ENCODE measurements around the gene NSFL1C.

DNA sequence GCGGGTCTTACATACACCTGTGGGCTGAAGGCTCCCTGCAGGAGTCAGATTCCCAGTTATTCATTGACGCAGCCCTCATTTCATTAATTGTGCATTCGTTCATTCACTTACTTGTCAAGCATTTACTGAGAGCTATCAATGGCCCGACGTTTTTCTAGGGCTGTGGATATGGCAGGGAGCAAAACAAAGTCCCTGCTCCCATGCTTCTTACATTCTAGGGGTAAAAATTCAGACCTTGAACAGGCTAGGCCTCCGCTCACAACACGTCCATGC, 369 bp upstream of the NSFL1C start:
- TF ChIP-seq, protein P1, sequence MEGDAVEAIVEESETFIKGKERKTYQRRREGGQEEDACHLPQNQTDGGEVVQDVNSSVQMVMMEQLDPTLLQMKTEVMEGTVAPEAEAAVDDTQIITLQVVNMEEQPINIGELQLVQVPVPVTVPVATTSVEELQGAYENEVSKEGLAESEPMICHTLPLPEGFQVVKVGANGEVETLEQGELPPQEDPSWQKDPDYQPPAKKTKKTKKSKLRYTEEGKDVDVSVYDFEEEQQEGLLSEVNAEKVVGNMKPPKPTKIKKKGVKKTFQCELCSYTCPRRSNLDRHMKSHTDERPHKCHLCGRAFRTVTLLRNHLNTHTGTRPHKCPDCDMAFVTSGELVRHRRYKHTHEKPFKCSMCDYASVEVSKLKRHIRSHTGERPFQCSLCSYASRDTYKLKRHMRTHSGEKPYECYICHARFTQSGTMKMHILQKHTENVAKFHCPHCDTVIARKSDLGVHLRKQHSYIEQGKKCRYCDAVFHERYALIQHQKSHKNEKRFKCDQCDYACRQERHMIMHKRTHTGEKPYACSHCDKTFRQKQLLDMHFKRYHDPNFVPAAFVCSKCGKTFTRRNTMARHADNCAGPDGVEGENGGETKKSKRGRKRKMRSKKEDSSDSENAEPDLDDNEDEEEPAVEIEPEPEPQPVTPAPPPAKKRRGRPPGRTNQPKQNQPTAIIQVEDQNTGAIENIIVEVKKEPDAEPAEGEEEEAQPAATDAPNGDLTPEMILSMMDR (IDR thresholded peaks at IDR 0.05), result no peak
- TF ChIP-seq POLR2A (IDR thresholded peaks at IDR 0.05; ENCODE audit: low read depth) (no peak), POLR2AphosphoS5 (IDR thresholded peaks at IDR 0.05) (no peak), EP300 (IDR thresholded peaks at IDR 0.05) (no peak)
